ENCODE results near the gene LIN28A.

GRCh38 chr1:26449868-26450267 is 39.3 kb downstream of the LIN28A start:
- TF ChIP-seq, protein P1, sequence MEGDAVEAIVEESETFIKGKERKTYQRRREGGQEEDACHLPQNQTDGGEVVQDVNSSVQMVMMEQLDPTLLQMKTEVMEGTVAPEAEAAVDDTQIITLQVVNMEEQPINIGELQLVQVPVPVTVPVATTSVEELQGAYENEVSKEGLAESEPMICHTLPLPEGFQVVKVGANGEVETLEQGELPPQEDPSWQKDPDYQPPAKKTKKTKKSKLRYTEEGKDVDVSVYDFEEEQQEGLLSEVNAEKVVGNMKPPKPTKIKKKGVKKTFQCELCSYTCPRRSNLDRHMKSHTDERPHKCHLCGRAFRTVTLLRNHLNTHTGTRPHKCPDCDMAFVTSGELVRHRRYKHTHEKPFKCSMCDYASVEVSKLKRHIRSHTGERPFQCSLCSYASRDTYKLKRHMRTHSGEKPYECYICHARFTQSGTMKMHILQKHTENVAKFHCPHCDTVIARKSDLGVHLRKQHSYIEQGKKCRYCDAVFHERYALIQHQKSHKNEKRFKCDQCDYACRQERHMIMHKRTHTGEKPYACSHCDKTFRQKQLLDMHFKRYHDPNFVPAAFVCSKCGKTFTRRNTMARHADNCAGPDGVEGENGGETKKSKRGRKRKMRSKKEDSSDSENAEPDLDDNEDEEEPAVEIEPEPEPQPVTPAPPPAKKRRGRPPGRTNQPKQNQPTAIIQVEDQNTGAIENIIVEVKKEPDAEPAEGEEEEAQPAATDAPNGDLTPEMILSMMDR (IDR thresholded peaks at IDR 0.05): no peak
- no peak for TF ChIP-seq POLR2A (IDR thresholded peaks at IDR 0.05)

Measured in right lobe of liver (tissue), 4 donors.